ENCODE measurements around the gene KIF4B.
"Not testable (repeated sequence)": the region's sequence is repeated elsewhere in the genome, so short reads cannot be mapped to it uniquely, and the experiment has no call there.

Gene KIF4B

DNA sequence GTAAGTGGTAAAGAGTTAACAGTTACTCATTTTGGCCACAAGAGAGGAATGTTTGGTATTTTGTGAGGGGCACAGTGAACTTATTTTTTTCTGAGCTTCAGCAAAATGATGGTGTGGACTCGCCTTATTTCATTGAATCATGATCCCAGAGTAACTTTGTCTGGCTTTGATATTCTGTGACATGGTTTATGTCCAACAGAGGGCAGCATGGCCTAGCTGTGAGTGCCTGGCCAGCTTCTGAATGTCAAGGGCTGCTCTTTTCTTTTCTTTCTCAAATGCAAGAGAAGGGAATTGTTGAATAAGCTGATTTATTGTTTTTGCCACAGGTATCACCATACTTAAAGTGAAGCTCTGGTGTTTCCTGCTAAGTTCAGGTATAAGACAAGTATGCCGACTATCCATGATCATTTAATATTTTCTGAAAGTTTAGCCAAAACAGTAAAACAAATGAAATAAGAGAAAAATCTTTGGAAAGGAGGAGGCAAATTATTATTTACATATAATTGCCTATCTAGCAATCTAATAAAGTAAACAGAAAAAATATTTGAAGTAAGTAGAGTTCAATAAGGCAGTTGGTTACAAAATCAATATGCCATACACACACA, 41.0 kb upstream of the KIF4B start:
- Histone ChIP-seq H3K9ac (ENCODE audit: low read depth, low read length, poor library complexity) (no peak overlapping the region), H2AFZ (ENCODE audit: low read length) (no peak overlapping the region)

DNA sequence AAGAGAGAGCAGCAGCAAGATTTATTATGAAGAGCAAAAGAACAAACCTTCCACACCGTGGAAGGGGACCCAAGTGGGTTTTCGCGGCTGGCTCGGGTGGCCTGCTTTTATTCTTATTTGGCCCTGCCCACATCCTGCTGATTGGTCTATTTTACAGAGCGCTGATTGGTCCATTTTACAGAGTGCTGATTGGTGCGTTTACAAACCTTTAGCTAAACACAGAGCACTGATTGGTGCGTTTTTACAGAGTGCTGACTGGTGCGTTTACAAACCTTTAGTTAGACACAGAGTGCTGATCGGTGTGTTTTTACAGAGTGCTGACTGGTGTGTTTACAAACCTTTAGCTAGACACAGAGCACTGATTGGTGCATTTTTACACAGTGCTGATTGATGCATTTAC, 37.5 kb upstream of the KIF4B start:
- not testable (repeated sequence) for H3K4me2 ChIP-seq (ENCODE audit: insufficient read depth, low read length, poor library complexity, severe bottlenecking); H3K27ac ChIP-seq (replicated peaks; ENCODE audit: low read length); H4K91ac ChIP-seq (ENCODE audit: low read depth, low read length, poor library complexity); H2BK12ac ChIP-seq (ENCODE audit: low read length); H3K14ac ChIP-seq (ENCODE audit: low read length); H3K9me3 ChIP-seq (replicated peaks in 1 of 2; ENCODE audit: control insufficient read depth in 2 of 2, insufficient read depth in 1 of 2, low read depth in 1 of 2, low read length in 2 of 2); H3K27me3 ChIP-seq (ENCODE audit: control insufficient read depth in 3 of 3, insufficient read depth in 3 of 3, low read depth in 1 of 3, low read length in 3 of 3); H2BK120ac ChIP-seq (ENCODE audit: low read depth, low read length); H2AFZ ChIP-seq (ENCODE audit: low read length); H2BK5ac ChIP-seq (ENCODE audit: low read length); H3K4me3 ChIP-seq (ENCODE audit: low read length in 2 of 2); H3K18ac ChIP-seq (ENCODE audit: low read length); H3K9ac ChIP-seq (ENCODE audit: low read depth, low read length, poor library complexity); H4K8ac ChIP-seq (ENCODE audit: low read depth, low read length); DNase-seq (ENCODE audit: low spot score); H3K79me1 ChIP-seq (ENCODE audit: low read depth, low read length); H3K4me1 ChIP-seq (ENCODE audit: control insufficient read depth in 2 of 2, insufficient read depth in 1 of 2, low read depth in 1 of 2, low read length in 2 of 2); H2BK15ac ChIP-seq (ENCODE audit: low read length); H3K23ac ChIP-seq (ENCODE audit: low read depth, low read length, poor library complexity); H3K4ac ChIP-seq (ENCODE audit: low read length); H3K36me3 ChIP-seq (replicated peaks in 1 of 2; ENCODE audit: control insufficient read depth in 2 of 2, insufficient read depth in 2 of 2, low read length in 2 of 2); H2AK5ac ChIP-seq (ENCODE audit: low read depth, low read length)
- no CpG with 5 or more reads among the region's 9 CpGs for WGBS, 2 donors (ENCODE audit: extremely low coverage in 2 of 2, insufficient read length in 2 of 2, insufficient replicate concordance in 1 of 2)

More for the DNA sequence above, 41.0 kb upstream of the KIF4B start:
- H3K4ac ChIP-seq (ENCODE audit: low read length): no peak overlapping the region
- H3K23ac ChIP-seq (ENCODE audit: low read depth, low read length, poor library complexity): no peak overlapping the region
- H3K9me3 ChIP-seq (replicated peaks in 1 of 2; ENCODE audit: control insufficient read depth in 2 of 2, insufficient read depth in 1 of 2, low read depth in 1 of 2, low read length in 2 of 2): peaks cover 0 to 5% of the 10 kb centered on the region in 2 donors
- no peak overlapping the region for H4K91ac ChIP-seq (ENCODE audit: low read depth, low read length, poor library complexity)
- no peaks in the 10 kb centered on the region for H3K4me1 ChIP-seq (ENCODE audit: control insufficient read depth in 2 of 2, insufficient read depth in 1 of 2, low read depth in 1 of 2, low read length in 2 of 2)
- H2BK12ac ChIP-seq (ENCODE audit: low read length): no peak overlapping the region
- H4K8ac ChIP-seq (ENCODE audit: low read depth, low read length): no peak overlapping the region
- H3K79me1 ChIP-seq (ENCODE audit: low read depth, low read length): no peaks in the 10 kb centered on the region
- H2BK120ac ChIP-seq (ENCODE audit: low read depth, low read length): no peak overlapping the region
- H2AK5ac ChIP-seq (ENCODE audit: low read depth, low read length): no peak overlapping the region
- H3K4me3 ChIP-seq (ENCODE audit: low read length in 2 of 2): no peak overlapping the region
- H3K27ac ChIP-seq (replicated peaks; ENCODE audit: low read length): no peak overlapping the region
- peak; percentile 26 for DNase-seq (ENCODE audit: low spot score)
- no peak overlapping the region for H3K14ac ChIP-seq (ENCODE audit: low read length)
- no peak overlapping the region for H2BK15ac ChIP-seq (ENCODE audit: low read length)
- no CpG with 5 or more reads among the region's 2 CpGs for WGBS, 2 donors (ENCODE audit: extremely low coverage in 2 of 2, insufficient read length in 2 of 2, insufficient replicate concordance in 1 of 2)
- peaks cover 0 to 16% of the 10 kb centered on the region in 2 donors for H3K36me3 ChIP-seq (replicated peaks in 1 of 2; ENCODE audit: control insufficient read depth in 2 of 2, insufficient read depth in 2 of 2, low read length in 2 of 2)
- no peaks in the 10 kb centered on the region for H3K27me3 ChIP-seq (ENCODE audit: control insufficient read depth in 3 of 3, insufficient read depth in 3 of 3, low read depth in 1 of 3, low read length in 3 of 3)
- H3K4me2 ChIP-seq (ENCODE audit: insufficient read depth, low read length, poor library complexity, severe bottlenecking): no peak overlapping the region
- H3K18ac ChIP-seq (ENCODE audit: low read length): no peak overlapping the region
- H2BK5ac ChIP-seq (ENCODE audit: low read length): no peak overlapping the region

DNA sequence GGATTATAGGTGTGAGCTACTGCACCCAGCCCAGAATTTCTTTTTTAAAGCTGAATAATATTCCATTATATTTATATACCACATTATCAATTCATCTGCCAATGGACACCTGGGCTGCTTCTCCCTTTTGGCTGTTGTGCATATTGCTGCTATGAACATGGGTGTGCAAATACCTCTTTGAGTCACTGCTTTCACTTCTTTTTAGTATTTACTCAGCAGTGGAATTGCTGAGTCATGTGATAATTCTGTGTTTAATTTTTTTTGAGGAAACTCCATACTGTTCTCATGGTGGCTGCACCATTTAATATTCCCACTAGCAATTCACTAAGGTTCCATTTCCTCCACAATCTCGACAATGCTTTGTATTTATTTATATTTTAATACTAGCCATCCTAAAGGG, 36.1 kb upstream of the KIF4B start:
- Histone ChIP-seq H3K27ac (replicated peaks; ENCODE audit: low read length) (no peak overlapping the region), H3K4me1 (ENCODE audit: control insufficient read depth in 2 of 2, insufficient read depth in 1 of 2, low read depth in 1 of 2, low read length in 2 of 2) (no peaks in the 10 kb centered on the region), H3K4me2 (ENCODE audit: insufficient read depth, low read length, poor library complexity, severe bottlenecking) (no peak overlapping the region), H2AFZ (ENCODE audit: low read length) (no peak overlapping the region), H3K9me3 (replicated peaks in 1 of 2; ENCODE audit: control insufficient read depth in 2 of 2, insufficient read depth in 1 of 2, low read depth in 1 of 2, low read length in 2 of 2) (peaks cover 0 to 5% of the 10 kb centered on the region in 2 donors), H2AK5ac (ENCODE audit: low read depth, low read length) (no peak overlapping the region), H4K91ac (ENCODE audit: low read depth, low read length, poor library complexity) (no peak overlapping the region), H2BK12ac (ENCODE audit: low read length) (no peak overlapping the region), H2BK120ac (ENCODE audit: low read depth, low read length) (no peak overlapping the region), H3K18ac (ENCODE audit: low read length) (no peak overlapping the region), H3K4ac (ENCODE audit: low read length) (no peak overlapping the region), H3K36me3 (replicated peaks in 1 of 2; ENCODE audit: control insufficient read depth in 2 of 2, insufficient read depth in 2 of 2, low read length in 2 of 2) (no peaks in the 10 kb centered on the region), H3K79me1 (ENCODE audit: low read depth, low read length) (no peaks in the 10 kb centered on the region), H3K4me3 (ENCODE audit: low read length in 2 of 2) (no peak overlapping the region), H2BK5ac (ENCODE audit: low read length) (no peak overlapping the region), H4K8ac (ENCODE audit: low read depth, low read length) (no peak overlapping the region), H3K14ac (ENCODE audit: low read length) (no peak overlapping the region), H3K27me3 (ENCODE audit: control insufficient read depth in 3 of 3, insufficient read depth in 3 of 3, low read depth in 1 of 3, low read length in 3 of 3) (no peaks in the 10 kb centered on the region), H3K9ac (ENCODE audit: low read depth, low read length, poor library complexity) (no peak overlapping the region), H2BK15ac (ENCODE audit: low read length) (no peak overlapping the region), H3K23ac (ENCODE audit: low read depth, low read length, poor library complexity) (no peak overlapping the region)
- WGBS, 2 donors (ENCODE audit: extremely low coverage in 2 of 2, insufficient read length in 2 of 2, insufficient replicate concordance in 1 of 2): no CpG with 5 or more reads among the region's 1 CpG
- DNase-seq (ENCODE audit: low spot score): no peak

DNA sequence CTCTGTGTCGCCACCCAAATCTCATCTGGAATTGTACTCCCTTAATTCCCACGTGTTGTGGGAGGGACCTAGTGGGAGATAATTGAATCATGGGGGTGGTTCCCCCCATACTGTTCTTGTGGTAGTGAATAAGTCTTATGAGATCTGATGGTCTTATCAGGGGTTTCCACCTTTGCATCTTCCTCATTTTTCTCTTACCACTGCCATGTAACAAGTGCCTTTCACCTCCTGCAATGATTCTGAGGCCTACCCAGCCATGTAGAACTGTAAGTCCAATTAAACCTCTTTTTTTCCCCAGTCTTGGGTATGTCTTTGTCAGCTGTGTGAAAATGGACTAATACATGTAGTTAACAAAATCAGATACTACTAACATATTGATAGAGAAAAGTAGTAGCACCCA, 35.3 kb upstream of the KIF4B start:
- not testable (repeated sequence) for DNase-seq (ENCODE audit: low spot score)
- WGBS, 2 donors (ENCODE audit: extremely low coverage in 2 of 2, insufficient read length in 2 of 2, insufficient replicate concordance in 1 of 2): no CpG with 5 or more reads among the region's 2 CpGs

More for the DNA sequence above, 35.3 kb upstream of the KIF4B start:
- not testable (repeated sequence) for H2BK15ac ChIP-seq (ENCODE audit: low read length); H2BK120ac ChIP-seq (ENCODE audit: low read depth, low read length); H3K14ac ChIP-seq (ENCODE audit: low read length); H4K8ac ChIP-seq (ENCODE audit: low read depth, low read length); H2BK5ac ChIP-seq (ENCODE audit: low read length); H3K9me3 ChIP-seq (replicated peaks in 1 of 2; ENCODE audit: control insufficient read depth in 2 of 2, insufficient read depth in 1 of 2, low read depth in 1 of 2, low read length in 2 of 2); H3K36me3 ChIP-seq (replicated peaks in 1 of 2; ENCODE audit: control insufficient read depth in 2 of 2, insufficient read depth in 2 of 2, low read length in 2 of 2); H2AFZ ChIP-seq (ENCODE audit: low read length); H3K4me3 ChIP-seq (ENCODE audit: low read length in 2 of 2); H3K4me2 ChIP-seq (ENCODE audit: insufficient read depth, low read length, poor library complexity, severe bottlenecking); H3K4me1 ChIP-seq (ENCODE audit: control insufficient read depth in 2 of 2, insufficient read depth in 1 of 2, low read depth in 1 of 2, low read length in 2 of 2); H3K9ac ChIP-seq (ENCODE audit: low read depth, low read length, poor library complexity); H2BK12ac ChIP-seq (ENCODE audit: low read length); H3K18ac ChIP-seq (ENCODE audit: low read length); H2AK5ac ChIP-seq (ENCODE audit: low read depth, low read length); H3K79me1 ChIP-seq (ENCODE audit: low read depth, low read length); H3K27me3 ChIP-seq (ENCODE audit: control insufficient read depth in 3 of 3, insufficient read depth in 3 of 3, low read depth in 1 of 3, low read length in 3 of 3); H3K4ac ChIP-seq (ENCODE audit: low read length); H4K91ac ChIP-seq (ENCODE audit: low read depth, low read length, poor library complexity); H3K23ac ChIP-seq (ENCODE audit: low read depth, low read length, poor library complexity); H3K27ac ChIP-seq (replicated peaks; ENCODE audit: low read length)

All from neuronal stem cell (in vitro differentiated cells).